AG04449 (cell line): ENCODE results near the gene SYPL2.

Experiments
- CTCF ChIA-PET: fragments of 350-600 bp; formaldehyde crosslinking; extraction: SDS; loops from one replicate; lab custom pipeline; 2021; ENCODE audit warnings: antibody characterized with exemption; lab: Yijun Ruan, JAX
- POLR2A ChIA-PET: fragments of 400-600, 350-600 bp; formaldehyde crosslinking; extraction: SDS; loops from one replicate; lab custom pipeline; 2020; ENCODE audit warnings: antibody characterized with exemption, inconsistent platforms; lab: Yijun Ruan, JAX
- DNase-seq: peaks from one replicate; pipeline ENCODE4 v3.0.0-alpha.2; 2010; ENCODE audit warnings: low read depth, low spot score
- H3K4me3 ChIP-seq: 2 replicates; pipeline ENCODE4 v1.5.1; 2011; ENCODE audit warnings: low read depth, mild to moderate bottlenecking, control low read depth, low read length
- CTCF ChIP-seq: IDR thresholded peaks from one replicate; pipeline ENCODE4 v1.5.1; 2011; ENCODE audit warnings: mild to moderate bottlenecking, moderate library complexity, low read length, control low read depth, inconsistent platforms; ENCODE audit not compliant: insufficient read depth; ENCODE audit errors: missing control alignments

Gene SYPL2

GRCh38 chr1:109479901-109480300 lies 13.6 kb downstream of the SYPL2 start:
- no peak for TF ChIP-seq CTCF
- POLR2A ChIA-PET: no interaction called here
- CTCF ChIA-PET: interaction anchor here (1.2 to 43.1 kb wide), 3 partner anchors 11 to 54 kb away, joined by 6 to 2790 read pairs (median 107); partner anchors contain the start of genes CYB561D1 and GPR61
- H3K4me3 ChIP-seq: no peak overlapping the region
- DNase-seq: no peak

- ChIA-PET POLR2A (no interaction called here), CTCF (interaction anchor here (0.8 to 43.1 kb wide), 3 partner anchors 10 to 53 kb away, joined by 3 to 2790 read pairs (median 107); partner anchors contain the start of genes CYB561D1 and GPR61)
- DNase-seq: no peak
- H3K4me3 ChIP-seq: no peak overlapping the region
- no peak for TF ChIP-seq CTCF
Observed at GRCh38 chr1:109481646-109482045, 15.3 kb downstream of the SYPL2 start.

GRCh38 chr1:109482242-109482641 lies 15.9 kb downstream of the SYPL2 start:
- CTCF ChIA-PET: interaction anchor here (0.8 to 43.1 kb wide), 3 partner anchors 9 to 52 kb away, joined by 3 to 2790 read pairs (median 107); partner anchors contain the start of genes CYB561D1 and GPR61
- no peak for DNase-seq
- no peak overlapping the region for H3K4me3 ChIP-seq
- POLR2A ChIA-PET: interaction anchor here (0.5 kb wide), 1 partner anchor 30 kb away, joined by 3 read pairs; no protein-coding TSS in a partner anchor
- TF ChIP-seq CTCF: no peak

- no peak for DNase-seq
- POLR2A ChIA-PET: interaction anchor here (0.5 to 1.3 kb wide), 3 partner anchors 15 to 268 kb away, joined by 3 to 5 read pairs (median 5); no protein-coding TSS in a partner anchor
- CTCF ChIA-PET: interaction anchor here (1.3 to 43.1 kb wide), 7 partner anchors 8 to 206 kb away, joined by 3 to 2790 read pairs (median 8); partner anchors contain the start of genes AMIGO1, CYB561D1 and GPR61
Observed at GRCh38 chr1:109482791-109483671, 16.7 kb downstream of the SYPL2 start.

GRCh38 chr1:109483672-109484518 lies 17.5 kb downstream of the SYPL2 start, which contains the start of gene ATXN7L2:
TSS of gene ATXN7L2 (plus strand) at chr1:109483905. CDS start at chr1:109483954, 49 bp downstream.
- no peak for DNase-seq
- ChIA-PET POLR2A (interaction anchor here (1.0 to 1.3 kb wide), 2 partner anchors 14 to 269 kb away, joined by 5 read pairs; no protein-coding TSS in a partner anchor), CTCF (interaction anchor here (1.3 to 43.1 kb wide), 7 partner anchors 7 to 206 kb away, joined by 3 to 2790 read pairs (median 8); partner anchors contain the start of genes AMIGO1, CYB561D1 and GPR61)
- peak within 1 kb of the TSS; percentile 82 for H3K4me3 ChIP-seq
- no peak for TF ChIP-seq CTCF

More at GRCh38 chr1:109482791-109483671, 16.7 kb downstream of the SYPL2 start:
- peak overlapping the region; percentile 62 for H3K4me3 ChIP-seq
- TF ChIP-seq CTCF: no peak
